ENCODE data around the gene HMGN3.
A peak's percentile ranks its signal among the peaks of the same experiment; 100 is the strongest.

HMGN3 gene

DNA sequence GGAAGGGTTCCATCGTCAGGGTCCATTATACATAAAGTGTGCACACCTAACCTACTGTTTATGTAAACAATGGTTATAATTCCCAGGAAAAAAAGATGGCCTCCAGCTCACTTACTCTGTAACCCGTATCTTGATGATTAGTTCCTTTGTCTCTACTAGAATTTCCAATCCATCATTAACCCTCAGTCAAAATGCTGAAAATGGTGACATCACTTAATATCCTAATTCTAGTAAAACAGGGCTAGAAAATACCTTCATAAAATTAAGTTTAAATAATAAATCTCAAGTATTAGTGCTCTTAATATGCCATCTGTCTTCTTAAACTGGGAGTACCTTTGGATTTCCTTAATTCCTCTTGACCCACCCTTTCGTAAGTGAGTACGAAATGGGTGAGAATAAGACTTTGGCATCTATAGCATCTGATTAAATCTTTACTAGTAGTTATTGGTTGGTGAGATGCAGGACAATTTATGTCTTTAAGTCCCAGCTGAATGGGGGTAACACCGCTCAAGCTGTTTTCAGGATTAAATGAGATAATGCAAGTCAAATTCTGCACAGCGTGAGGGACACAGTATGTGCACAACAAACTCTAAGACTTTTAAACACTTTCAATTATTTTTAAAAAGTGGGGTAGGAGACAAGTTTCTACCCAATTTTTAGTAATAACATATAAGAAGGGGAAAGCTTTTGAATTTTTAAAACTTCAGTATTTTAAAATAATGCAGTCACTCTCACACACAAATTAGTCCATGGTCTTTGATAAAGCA lies 1.6 kb downstream of the HMGN3 start:
- peak; percentile 23 for DNase-seq

GRCh38 chr6:79231666-79232065 lies 2.8 kb downstream of the HMGN3 start:
- peak; percentile 57 for DNase-seq

DNA sequence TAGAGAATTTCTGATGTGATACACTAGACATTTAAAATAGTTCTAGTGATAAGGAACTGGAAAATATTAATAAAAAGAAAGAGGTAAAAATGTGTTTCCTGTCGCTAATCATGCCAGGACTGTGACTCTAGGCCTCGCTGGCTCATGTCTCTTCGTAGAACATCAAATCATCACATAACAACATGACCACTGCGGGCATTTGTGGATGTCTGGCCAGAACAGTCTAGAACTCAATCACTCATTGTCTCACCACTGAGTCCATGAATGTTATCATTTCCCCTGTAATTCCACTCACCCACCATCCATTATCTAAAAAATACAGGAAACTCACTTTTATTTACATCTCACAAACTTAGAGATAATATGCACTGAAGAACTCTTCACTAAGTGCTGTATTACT lies 3.4 kb downstream of the HMGN3 start:
- peak; percentile 9 for DNase-seq

GRCh38 chr6:79230149-79230548 lies 4.3 kb downstream of the HMGN3 start:
- no peak for DNase-seq

GRCh38 chr6:79227445-79227844 lies 7.0 kb downstream of the HMGN3 start:
- DNase-seq, result no peak

DNA sequence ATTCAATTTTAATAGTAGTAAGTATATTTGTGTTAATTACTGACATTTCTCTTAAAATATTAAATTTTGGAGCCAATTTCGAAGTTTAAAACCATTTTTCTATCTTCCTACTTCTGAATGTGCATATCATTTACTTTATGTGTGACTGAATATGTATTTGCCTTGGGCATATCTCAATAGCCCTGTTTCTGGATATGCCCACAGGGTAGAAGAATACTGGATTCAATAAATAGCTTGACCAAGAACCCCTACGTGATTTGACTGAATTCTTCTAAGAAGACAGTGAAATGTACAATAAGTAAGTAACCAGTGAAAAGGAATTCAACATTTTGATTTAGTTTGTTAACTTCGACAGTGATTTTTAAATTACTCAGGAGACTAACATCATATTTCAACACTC lies 7.8 kb downstream of the HMGN3 start:
- no peak for DNase-seq

DNA sequence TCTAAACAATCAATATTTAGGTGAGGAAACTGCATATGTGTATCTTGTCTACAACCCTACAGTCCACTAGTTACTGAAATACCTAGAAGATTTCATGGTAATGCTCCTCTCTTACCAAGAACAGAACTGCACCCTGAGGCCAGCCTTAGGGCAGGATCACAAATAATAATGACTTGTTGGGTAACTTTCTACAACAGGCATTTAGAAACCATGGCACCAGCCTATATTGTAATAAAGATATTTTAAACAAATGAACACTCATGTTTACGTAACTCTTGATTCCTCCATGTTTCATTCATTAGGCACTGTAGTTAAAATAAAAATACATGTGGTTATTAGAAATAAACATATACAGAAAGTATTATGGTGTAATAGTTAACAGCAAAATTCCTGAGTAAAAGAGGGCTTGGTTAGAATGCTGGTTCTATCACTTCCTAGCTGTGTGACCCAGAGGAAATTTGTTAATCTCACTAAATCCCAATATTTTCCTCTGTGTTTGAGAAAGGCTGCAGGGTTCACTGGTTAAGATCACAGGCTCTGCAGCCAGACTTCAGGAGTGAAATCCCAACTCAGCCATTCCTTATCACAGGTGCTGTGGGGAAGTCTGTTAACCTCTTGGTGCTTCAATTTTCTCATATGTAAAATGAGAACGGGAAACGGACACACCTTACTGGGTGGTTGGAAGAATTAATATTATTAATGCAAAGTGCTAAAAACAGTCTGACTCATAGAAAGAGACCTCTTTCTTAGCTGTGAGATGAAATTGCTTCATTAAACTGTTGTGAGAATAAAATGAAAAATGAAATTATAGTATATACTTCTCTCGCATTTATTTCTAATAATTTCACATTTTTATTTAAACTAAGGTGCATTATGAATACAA lies 8.5 kb downstream of the HMGN3 start:
- no peak for DNase-seq

DNA sequence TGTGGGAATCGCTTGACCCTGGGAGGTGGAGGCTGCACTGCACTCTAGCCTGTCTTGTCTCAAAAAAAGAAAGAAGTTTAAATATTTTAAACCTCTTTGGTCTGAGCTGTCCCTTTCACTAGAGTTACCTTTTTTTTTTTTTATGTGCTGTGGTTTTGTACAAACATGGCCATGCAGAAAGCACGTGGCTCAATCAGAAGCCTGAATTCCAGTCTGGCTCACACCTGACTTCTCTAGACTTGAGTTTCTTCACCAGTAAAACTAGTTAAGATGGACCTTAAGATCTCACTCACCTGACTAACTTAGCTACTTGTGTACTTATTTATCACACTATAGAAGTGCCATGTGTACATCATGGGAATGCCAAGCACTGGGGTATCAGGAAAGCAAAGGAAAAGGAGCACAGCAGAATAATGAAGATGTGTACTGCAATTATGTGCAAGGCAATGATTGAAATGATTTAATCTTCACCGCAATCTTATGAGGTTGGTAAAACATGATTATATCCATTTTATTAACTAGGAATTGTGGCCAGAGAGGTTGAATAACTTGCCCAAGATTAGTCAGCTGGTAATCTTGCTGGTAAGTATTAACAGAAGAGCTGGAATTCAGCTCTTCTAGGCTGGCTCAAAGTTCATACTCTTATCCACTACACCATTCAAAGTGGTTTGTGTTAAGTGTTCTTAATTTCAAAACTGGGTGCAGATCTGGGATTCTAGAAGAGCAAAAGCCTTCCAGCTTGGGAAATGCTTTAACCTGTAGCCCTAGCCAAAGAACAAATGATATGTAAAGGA lies 10.7 kb downstream of the HMGN3 start:
- no peak for DNase-seq

DNA sequence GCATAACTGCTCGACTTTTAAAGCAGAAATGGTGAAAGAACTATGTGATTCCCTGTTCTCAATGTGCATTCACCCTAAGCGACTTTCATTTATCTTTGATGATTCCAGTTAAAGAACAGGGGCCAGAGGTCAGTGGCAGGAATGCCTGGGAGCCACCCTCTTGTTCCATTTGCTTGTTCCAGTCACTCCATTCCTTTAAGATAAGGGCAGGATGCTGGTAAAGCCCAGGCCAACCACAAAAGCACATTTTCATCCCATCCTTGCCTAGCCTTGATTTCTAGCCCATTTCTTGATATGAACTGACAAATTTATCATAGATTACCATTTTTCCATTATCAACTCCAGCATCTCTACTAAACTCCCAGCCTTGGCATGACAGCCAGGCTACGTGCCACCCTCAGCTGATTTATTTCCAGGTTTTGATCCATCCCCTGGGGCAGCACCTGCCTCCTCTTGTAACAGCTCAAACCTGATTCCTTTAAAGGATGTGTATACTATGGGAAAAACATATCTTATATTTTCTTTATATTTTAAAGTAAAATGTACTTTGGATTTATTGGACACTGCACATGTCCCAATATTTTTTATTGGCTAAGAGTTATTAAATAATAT lies 19.2 kb downstream of the HMGN3 start:
- DNase-seq, result no peak

DNA sequence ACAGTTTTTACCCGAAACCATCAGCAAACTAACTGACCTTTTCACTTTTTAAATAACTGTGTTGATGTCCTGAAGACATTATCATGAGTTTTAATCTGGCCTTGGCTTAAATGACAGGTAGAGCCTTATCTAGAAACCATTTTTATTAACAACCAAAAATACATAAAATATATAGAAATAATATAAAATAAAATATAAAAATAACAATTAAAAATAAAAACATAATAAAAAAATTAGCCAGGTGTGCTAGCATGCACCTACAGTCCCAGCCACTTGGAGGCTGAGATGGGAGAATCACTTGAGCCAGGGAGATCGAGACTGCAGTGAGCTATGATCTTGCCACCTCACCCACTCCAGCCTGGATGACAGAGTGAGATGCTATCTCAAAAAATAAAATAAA lies 21.6 kb downstream of the HMGN3 start:
- DNase-seq, result no peak

GRCh38 chr6:79208816-79209215 lies 25.7 kb downstream of the HMGN3 start:
- no peak for DNase-seq

DNA sequence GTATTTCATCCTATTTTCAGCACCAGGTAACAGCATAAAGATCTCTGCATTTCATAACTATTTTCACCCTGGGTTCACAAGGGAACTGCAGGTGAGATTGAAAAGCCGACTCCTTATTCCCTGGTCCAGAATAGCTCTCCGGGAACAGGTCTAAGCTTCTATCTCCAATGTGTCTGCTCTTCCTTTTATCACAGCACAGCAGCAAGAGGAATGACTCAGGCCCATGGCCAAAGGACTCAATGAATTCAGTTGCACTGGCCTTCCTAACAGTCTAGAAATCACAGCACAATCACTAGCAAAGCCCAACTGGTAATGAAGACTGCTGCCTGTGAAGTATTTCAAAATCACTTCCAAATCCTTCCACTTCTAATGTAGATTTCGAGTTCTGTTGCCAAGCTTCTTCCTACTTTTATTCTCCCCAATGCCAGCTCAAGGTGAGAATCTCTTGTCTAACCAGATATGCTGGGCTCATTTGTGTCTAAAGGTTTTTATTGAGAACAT lies 30.7 kb downstream of the HMGN3 start:
- DNase-seq, result no peak

- no peak for DNase-seq
These were observed 31.9 kb downstream of the HMGN3 start for GRCh38 chr6:79202556-79202955.

DNA sequence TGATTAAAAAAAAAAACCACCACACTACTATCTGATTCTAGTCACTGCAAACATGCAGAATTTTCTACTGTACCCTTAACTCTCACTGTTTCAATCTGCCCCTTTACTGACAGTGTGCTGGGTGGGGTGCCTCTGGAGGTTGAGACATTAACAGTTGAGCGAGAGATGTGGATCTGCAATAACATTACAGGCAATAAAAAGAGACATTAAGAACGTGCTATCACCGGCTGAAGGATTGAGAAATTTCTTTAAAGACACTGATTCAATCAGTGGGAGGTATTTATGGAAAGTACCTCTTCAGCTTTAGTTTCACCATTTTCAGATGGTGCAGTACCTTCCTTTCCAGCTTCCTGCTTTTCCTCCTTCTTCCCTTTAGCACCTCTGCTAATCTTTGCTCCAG lies 32.5 kb downstream of the HMGN3 start:
- no peak for DNase-seq

- no peak for DNase-seq
These were observed 33.3 kb downstream of the HMGN3 start for GRCh38 chr6:79201143-79201542.

- DNase-seq, result no peak
These were observed 37.6 kb downstream of the HMGN3 start for GRCh38 chr6:79196912-79197311.

GRCh38 chr6:79193971-79194370 lies 40.5 kb downstream of the HMGN3 start:
- DNase-seq, result no peak

DNA sequence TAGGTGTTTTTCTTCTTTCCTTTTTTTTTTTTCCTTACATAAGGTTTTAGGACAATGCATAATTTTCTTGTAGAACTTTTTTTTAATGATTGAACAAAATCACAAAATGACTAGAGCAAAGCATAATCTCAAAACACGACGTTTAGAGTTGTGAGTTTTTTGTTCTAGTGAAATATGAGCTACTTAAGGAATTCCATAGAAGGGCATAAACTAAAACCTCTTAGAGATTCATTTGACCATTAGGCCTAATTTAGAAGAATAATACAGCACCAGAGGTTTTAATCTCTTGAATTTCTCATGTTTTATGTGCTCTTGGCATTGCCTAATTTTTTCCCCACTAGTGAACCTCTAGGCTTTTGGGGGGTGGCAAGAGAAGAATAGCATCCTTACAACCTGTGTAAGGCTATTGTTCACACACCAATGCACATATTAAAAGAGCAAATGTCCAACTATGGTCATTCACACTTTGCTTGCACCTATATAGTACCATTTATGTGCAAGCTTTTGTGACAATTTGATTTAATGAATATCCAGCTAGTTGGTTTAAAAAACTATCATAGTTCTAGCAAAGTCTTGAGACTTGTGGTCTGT lies 44.6 kb downstream of the HMGN3 start:
- DNase-seq, result no peak

DNA sequence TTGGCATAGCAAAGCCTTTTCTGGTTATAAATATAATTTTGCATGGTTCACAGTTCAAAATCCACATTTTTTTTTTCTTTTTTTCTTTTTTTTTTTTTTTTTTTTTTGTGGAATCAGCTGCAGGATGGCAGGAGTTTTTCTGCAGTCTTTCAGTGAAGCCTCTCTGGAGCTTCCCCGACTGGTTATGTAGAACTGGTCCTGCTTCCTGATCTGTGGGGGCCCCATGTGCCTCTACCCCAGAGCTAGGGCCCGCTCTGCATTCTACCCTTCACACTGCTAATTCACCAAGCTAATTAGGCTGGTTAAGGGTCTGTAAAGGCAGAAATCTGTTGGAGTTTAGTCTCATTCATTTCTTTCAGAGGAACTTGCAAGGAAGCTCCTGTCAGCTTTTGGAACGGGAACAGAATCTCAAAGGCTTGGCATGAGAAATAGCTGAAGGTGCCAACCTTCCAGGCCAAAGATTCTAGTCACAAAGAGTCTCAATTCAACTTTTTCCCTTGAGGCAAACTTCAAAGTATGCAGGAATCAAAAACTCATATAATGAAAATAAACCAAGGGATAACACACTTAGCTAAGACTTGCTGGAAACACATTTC lies 45.5 kb downstream of the HMGN3 start:
- DNase-seq, result no peak

DNA sequence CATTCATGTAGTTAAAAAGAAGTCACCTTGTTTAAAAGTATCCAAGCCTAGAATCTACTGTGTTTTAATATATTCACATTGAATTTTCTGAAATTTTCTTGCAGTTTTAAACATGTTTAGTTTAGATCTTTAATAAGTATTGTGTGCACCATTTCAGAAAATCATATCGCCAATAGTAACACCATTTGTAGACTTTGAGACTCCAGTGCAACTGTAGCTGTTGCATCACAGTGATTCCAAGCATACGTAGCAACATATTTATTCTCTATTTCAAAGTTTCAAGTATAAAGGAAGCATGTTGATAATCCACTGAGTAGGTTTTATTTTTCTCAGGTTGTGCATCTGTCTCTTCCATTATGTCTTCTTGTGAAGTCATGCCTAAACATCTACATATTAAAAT lies 46.4 kb downstream of the HMGN3 start:
- DNase-seq, result no peak

DNA sequence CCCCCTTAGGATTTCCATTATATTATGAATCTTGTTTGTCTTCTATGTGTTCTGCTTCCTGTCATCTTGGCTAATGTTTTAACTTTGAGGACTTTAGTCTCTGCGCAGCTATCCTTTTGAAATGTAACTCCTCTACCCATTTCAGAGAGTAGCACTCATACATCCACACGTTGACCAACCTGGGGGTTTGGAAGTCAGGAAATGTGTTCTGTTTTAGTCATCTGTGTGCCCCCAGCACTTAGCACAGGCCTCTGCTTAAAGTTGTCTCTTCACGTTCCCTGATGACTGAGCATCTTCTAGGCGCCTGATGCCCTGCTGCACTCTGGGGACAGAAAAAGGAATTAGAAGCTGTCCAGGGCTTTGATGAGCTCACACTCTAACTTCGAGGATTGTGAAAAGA lies 47.9 kb downstream of the HMGN3 start:
- DNase-seq, result no peak

DNA sequence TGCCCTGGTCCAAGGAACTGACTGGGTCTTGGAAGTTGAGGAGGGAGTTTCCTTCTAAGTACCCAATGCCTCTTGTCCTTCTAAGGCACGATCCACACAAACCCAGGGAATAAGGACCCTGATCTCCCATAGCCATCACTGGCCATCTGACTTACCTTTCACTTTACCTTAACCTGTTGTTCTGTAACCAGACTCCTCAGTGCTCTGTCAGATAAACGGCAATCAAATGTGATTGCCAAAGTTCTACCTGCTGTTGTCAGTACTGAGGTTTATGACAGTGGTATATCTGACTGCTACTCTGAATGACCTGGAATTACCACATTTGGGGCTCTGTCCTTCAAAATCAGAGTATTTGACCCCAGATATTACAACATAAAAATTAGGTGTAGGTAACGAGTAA lies 49.8 kb downstream of the HMGN3 start:
- no peak for DNase-seq
